CD4-positive, alpha-beta T cell (primary cell): ENCODE measurements around the gene CACNA2D1. TPM values are rescaled to one million over a fixed set of nuclear protein-coding genes. Genes with fewer than 3 reads are reported as not detected.

Experiments
- ATAC-seq: fragments of 200-7000 bp; cut with Tn5 transposase; one replicate; pipeline ENCODE4 v1.10.0; 2022; ENCODE audit warnings: mild to moderate bottlenecking; ENCODE audit not compliant: poor library complexity
- CTCF ChIA-PET: fragments of 350-600 bp; sonication (Branson Sonifier 250); formaldehyde crosslinking; loops from one replicate; lab custom pipeline; 2021; ENCODE audit warnings: antibody characterized with exemption, inconsistent platforms; lab: Charles Lee
- POLR2A ChIA-PET: fragments of 350-600 bp; sonication (Branson Sonifier 250); formaldehyde crosslinking; loops from one replicate; lab custom pipeline; 2021; ENCODE audit warnings: antibody characterized with exemption, inconsistent platforms; lab: Charles Lee
- DNase-seq, 14 experiments: peaks; one replicate each; pipeline ENCODE4 v3.0.0-alpha.2; 2013 to 2020; ENCODE audit warnings: mixed read lengths in 2 of 14
- H3K27ac ChIP-seq, 2 donors: one replicate each; pipeline versions ENCODE4 v1.5.1 to v1.7.0; 2013; ENCODE audit warnings: low read length in 2 of 2, low read depth in 1 of 2, mild to moderate bottlenecking in 1 of 2
- H3K27me3 ChIP-seq, 2 experiments: 1 replicate in 1 of 2; 2 replicates in 1 of 2; pipeline versions ENCODE4 v1.6.1 to v1.7.0; 2013; ENCODE audit warnings: low read length in 2 of 2, control low read depth in 1 of 2, mild to moderate bottlenecking in 1 of 2, moderate library complexity in 1 of 2; ENCODE audit not compliant: insufficient read depth in 2 of 2, control insufficient read depth in 1 of 2
- H3K36me3 ChIP-seq: one replicate; pipeline ENCODE4 v1.6.1; 2013; ENCODE audit warnings: low read length, control low read depth; ENCODE audit not compliant: insufficient read depth
- H3K4me1 ChIP-seq: one replicate; pipeline ENCODE4 v1.6.1; 2013; ENCODE audit warnings: low read length, control low read depth; ENCODE audit not compliant: insufficient read depth
- H3K4me3 ChIP-seq: one replicate; pipeline ENCODE4 v1.5.1; 2013; ENCODE audit warnings: mild to moderate bottlenecking, low read length, moderate library complexity
- H3K9me3 ChIP-seq, 2 experiments: 1 replicate in 1 of 2; 2 replicates in 1 of 2; pipeline versions ENCODE4 v1.6.1 to v1.7.0; 2013; ENCODE audit warnings: low read length in 2 of 2, mild to moderate bottlenecking in 2 of 2, control low read depth in 1 of 2, moderate library complexity in 1 of 2; ENCODE audit not compliant: control insufficient read depth in 1 of 2, insufficient read depth in 1 of 2
- H3K27ac Mint-ChIP-seq: one replicate; pipeline ENCODE4 v1.8.0; 2020; ENCODE audit warnings: mixed read lengths
- H3K27me3 Mint-ChIP-seq: one replicate; pipeline ENCODE4 v1.8.0; 2021; ENCODE audit warnings: mixed read lengths
- H3K36me3 Mint-ChIP-seq: one replicate; pipeline ENCODE4 v1.8.0; 2021; ENCODE audit warnings: low read depth, mixed read lengths
- H3K4me1 Mint-ChIP-seq: one replicate; pipeline ENCODE4 v1.8.0; 2021; ENCODE audit warnings: low read depth, mixed read lengths
- H3K4me3 Mint-ChIP-seq: one replicate; pipeline ENCODE4 v1.8.0; 2020; ENCODE audit warnings: mild to moderate bottlenecking, mixed read lengths
- H3K9me3 Mint-ChIP-seq: one replicate; pipeline ENCODE4 v1.8.0; 2020; ENCODE audit warnings: mixed read lengths
- intact Hi-C, 2 experiments: fragments of 100-400 bp; cut with DNase I in 1 of 2; cut with micrococcal nuclease in 1 of 2; formaldehyde crosslinking; loops; one replicate each; pipeline versions ENCODE4 v1.15.1 to v1.9.0; 2023 to 2025; cut with DNase I, micrococcal nuclease
- total RNA-seq, 174 experiments: library from RNA in 2 of 174; stranded (reverse) in 2 of 174; gene quantifications; one replicate each; pipeline ENCODE4 v1.2.3 and lab custom pipeline; 2021 to 2026
- TF ChIP-seq, protein P1 (sequence below): fragments of 200-600 bp; IDR thresholded peaks from one replicate; pipeline ENCODE4 v1.8.0; 2022; ENCODE audit warnings: antibody characterized with exemption, mild to moderate bottlenecking

Gene CACNA2D1
- total RNA-seq, 2 experiments from 2014 or later = not detected

DNA sequence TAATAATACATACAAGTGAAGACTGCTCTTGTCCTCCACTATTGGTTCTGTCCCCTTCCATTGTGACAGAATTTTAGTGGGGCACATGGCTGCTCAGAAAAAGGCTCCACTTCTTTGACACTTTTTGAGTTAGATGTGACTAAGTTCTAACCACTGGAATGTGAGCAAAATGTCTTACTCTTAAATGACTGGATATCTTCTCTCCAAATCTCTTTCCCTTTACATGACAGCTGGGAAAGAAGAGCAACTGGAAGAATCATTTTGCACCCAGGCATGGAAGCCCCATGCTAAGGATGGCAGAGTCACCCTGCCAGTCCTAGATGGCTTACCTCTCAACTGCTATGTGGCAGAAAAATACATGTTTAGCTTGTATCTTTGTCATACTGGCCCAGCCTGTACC lies 97.7 kb downstream of the CACNA2D1 start:
- ChIA-PET POLR2A (no interaction called here), CTCF (no interaction called here)
- Mint-ChIP-seq H3K4me1 (no peaks in the 10 kb centered on the region), H3K9me3 (peaks cover 4% of the 10 kb centered on the region), H3K27ac (no peak overlapping the region), H3K36me3 (no peaks in the 10 kb centered on the region), H3K4me3 (no peak overlapping the region), H3K27me3 (no peaks in the 10 kb centered on the region)
- no peak overlapping the region for H3K27ac ChIP-seq
- no peaks in the 10 kb centered on the region for H3K4me1 ChIP-seq
- intact Hi-C loops = no loop called here
- ATAC-seq (no peak), DNase-seq (no peak)
- H3K27me3 ChIP-seq = no peaks in the 10 kb centered on the region
- H3K36me3 ChIP-seq = no peaks in the 10 kb centered on the region
- peaks cover 0 to 5% of the 10 kb centered on the region in 2 experiments for H3K9me3 ChIP-seq
- TF ChIP-seq, protein P1, sequence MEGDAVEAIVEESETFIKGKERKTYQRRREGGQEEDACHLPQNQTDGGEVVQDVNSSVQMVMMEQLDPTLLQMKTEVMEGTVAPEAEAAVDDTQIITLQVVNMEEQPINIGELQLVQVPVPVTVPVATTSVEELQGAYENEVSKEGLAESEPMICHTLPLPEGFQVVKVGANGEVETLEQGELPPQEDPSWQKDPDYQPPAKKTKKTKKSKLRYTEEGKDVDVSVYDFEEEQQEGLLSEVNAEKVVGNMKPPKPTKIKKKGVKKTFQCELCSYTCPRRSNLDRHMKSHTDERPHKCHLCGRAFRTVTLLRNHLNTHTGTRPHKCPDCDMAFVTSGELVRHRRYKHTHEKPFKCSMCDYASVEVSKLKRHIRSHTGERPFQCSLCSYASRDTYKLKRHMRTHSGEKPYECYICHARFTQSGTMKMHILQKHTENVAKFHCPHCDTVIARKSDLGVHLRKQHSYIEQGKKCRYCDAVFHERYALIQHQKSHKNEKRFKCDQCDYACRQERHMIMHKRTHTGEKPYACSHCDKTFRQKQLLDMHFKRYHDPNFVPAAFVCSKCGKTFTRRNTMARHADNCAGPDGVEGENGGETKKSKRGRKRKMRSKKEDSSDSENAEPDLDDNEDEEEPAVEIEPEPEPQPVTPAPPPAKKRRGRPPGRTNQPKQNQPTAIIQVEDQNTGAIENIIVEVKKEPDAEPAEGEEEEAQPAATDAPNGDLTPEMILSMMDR = no peak
- no peak overlapping the region for H3K4me3 ChIP-seq

DNA sequence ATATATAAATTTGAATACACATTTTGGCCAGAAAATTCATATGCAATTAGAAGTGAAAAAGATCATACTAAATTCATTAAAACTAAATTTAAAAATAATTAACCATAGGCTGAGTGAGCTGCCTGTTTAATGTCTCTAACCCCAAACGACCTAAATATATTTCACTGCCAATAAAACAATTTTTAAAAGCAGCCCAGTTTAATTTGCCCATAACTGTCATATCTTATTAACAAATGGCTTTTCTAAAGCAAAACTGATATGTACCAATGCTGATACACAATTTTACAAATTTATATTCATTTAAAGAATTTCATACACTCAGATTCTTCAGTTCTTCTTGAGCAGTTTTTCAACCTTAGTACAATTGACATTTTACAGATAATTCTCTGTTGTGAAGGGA lies 99.9 kb downstream of the CACNA2D1 start:
- Histone ChIP-seq H3K4me3 (no peak overlapping the region), H3K9me3 (peaks cover 0 to 5% of the 10 kb centered on the region in 2 experiments), H3K27ac (no peak overlapping the region), H3K36me3 (no peaks in the 10 kb centered on the region), H3K4me1 (no peaks in the 10 kb centered on the region), H3K27me3 (no peaks in the 10 kb centered on the region)
- Mint-ChIP-seq H3K27ac (no peak overlapping the region), H3K4me1 (no peaks in the 10 kb centered on the region), H3K9me3 (peaks cover 5% of the 10 kb centered on the region), H3K27me3 (no peaks in the 10 kb centered on the region), H3K36me3 (no peaks in the 10 kb centered on the region), H3K4me3 (no peak overlapping the region)
- CTCF ChIA-PET = interaction anchor here (0.5 kb wide), 1 partner anchor 159 kb away, joined by 3 read pairs; no protein-coding TSS in a partner anchor
- ATAC-seq = no peak
- POLR2A ChIA-PET = no interaction called here
- no peak for DNase-seq
- intact Hi-C loops = no loop called here
- TF ChIP-seq, protein P1 = no peak

DNA sequence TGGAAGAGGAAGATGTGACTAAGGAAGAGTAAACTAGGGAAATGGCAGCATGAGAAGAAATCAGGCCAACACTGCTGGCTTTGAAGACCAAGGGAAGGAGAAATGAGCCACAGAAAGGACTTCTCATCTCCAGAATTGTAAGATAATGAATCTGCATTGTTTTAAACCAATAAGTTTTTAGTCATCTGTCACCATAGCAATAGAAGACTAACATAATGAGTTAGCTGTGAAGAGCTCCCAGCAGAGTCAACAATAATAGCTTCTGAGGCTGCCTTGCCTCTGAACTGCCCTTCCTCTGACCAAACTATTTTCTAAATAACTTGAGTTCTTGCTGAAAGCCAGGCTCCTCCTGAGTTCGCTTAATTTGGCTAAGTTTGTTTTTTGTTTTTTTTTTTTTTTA lies 103.6 kb downstream of the CACNA2D1 start:
- no peaks in the 10 kb centered on the region for H3K36me3 Mint-ChIP-seq
- DNase-seq = no peak
- H3K4me3 ChIP-seq = no peak overlapping the region
- H3K27me3 Mint-ChIP-seq = no peaks in the 10 kb centered on the region
- ChIA-PET CTCF (no interaction called here), POLR2A (no interaction called here)
- H3K27ac Mint-ChIP-seq = no peak overlapping the region
- intact Hi-C loops = no loop called here
- no peaks in the 10 kb centered on the region for H3K4me1 Mint-ChIP-seq
- no peak for ATAC-seq
- no peaks in the 10 kb centered on the region for H3K4me1 ChIP-seq
- no peak overlapping the region for H3K4me3 Mint-ChIP-seq
- no peaks in the 10 kb centered on the region for H3K36me3 ChIP-seq
- H3K9me3 Mint-ChIP-seq = peaks cover 5% of the 10 kb centered on the region
- H3K27me3 ChIP-seq = no peaks in the 10 kb centered on the region
- no peak overlapping the region for H3K27ac ChIP-seq
- TF ChIP-seq, protein P1 = no peak
- H3K9me3 ChIP-seq = peaks cover 0 to 5% of the 10 kb centered on the region in 2 experiments
